Keratinocyte (primary cell): ENCODE results near the gene HIP1. TPM values are rescaled to one million over a fixed set of nuclear protein-coding genes. Genes with fewer than 3 reads are reported as not detected.

ENCODE experiments used
- DNase-seq: peaks from one replicate; pipeline ENCODE4 v3.0.0-alpha.2; 2011; ENCODE audit warnings: low read depth, missing footprints, low spot score
- FAIRE-seq: peaks from 2 replicates; lab custom pipeline; 2011; peaks lifted over from hg19 to GRCh38; lab: Jason Lieb, UNC
- H2AFZ ChIP-seq: 2 replicates; pipeline ENCODE4 v1.6.0; 2012; ENCODE audit warnings: low read length, control low read depth, inconsistent platforms; ENCODE audit not compliant: control insufficient read depth
- H3K27ac ChIP-seq: 2 replicates; pipeline ENCODE4 v1.5.1; 2011; ENCODE audit warnings: low read length; ENCODE audit not compliant: control insufficient read depth, insufficient read depth
- H3K27me3 ChIP-seq: 3 replicates; pipeline ENCODE4 v1.6.0; 2011; ENCODE audit warnings: low read length; ENCODE audit not compliant: control insufficient read depth, insufficient read depth; ENCODE audit errors: extremely low read depth
- H3K36me3 ChIP-seq, 2 experiments: 2 replicates in 1 of 2; 3 replicates in 1 of 2; pipeline ENCODE4 v1.5.1; 2011; ENCODE audit warnings: low read length in 2 of 2, mild to moderate bottlenecking in 1 of 2; ENCODE audit not compliant: control insufficient read depth in 2 of 2, insufficient read depth in 2 of 2; ENCODE audit errors: extremely low read depth in 1 of 2
- H3K4me1 ChIP-seq: 3 replicates; pipeline ENCODE4 v1.5.1; 2011; ENCODE audit warnings: low read length; ENCODE audit not compliant: control insufficient read depth, insufficient read depth; ENCODE audit errors: extremely low read depth
- H3K4me2 ChIP-seq: 3 replicates; pipeline ENCODE4 v1.6.0; 2011; ENCODE audit warnings: low read depth, low read length; ENCODE audit not compliant: control insufficient read depth, insufficient read depth; ENCODE audit errors: extremely low read depth
- H3K4me3 ChIP-seq, 3 experiments: fragments of 200-600 bp in 1 of 3; sonication (generic) in 1 of 3; 2 replicates in 2 of 3; 3 replicates in 1 of 3; pipeline ENCODE4 v1.5.1; 2011 to 2016; ENCODE audit warnings: low read length in 3 of 3, mild to moderate bottlenecking in 3 of 3, control low read depth in 2 of 3, inconsistent platforms in 1 of 3, low read depth in 1 of 3, mixed read lengths in 1 of 3, mixed run types in 1 of 3, moderate library complexity in 1 of 3; ENCODE audit not compliant: control insufficient read depth in 2 of 3, insufficient read depth in 2 of 3; ENCODE audit errors: extremely low read depth in 1 of 3
- H3K79me2 ChIP-seq: 2 replicates; pipeline ENCODE4 v1.6.0; 2012; ENCODE audit warnings: low read length; ENCODE audit not compliant: control insufficient read depth, insufficient read depth
- H3K9ac ChIP-seq: 3 replicates; pipeline ENCODE4 v1.6.0; 2011; ENCODE audit warnings: low read length; ENCODE audit not compliant: control insufficient read depth, insufficient read depth; ENCODE audit errors: extremely low read depth
- H3K9me1 ChIP-seq: 3 replicates; pipeline ENCODE4 v1.6.0; 2011; ENCODE audit warnings: low read length; ENCODE audit not compliant: control insufficient read depth, insufficient read depth; ENCODE audit errors: extremely low read depth
- H3K9me3 ChIP-seq: 2 replicates; pipeline ENCODE4 v1.5.1; 2012; ENCODE audit warnings: low read depth, low read length; ENCODE audit not compliant: control insufficient read depth
- H4K20me1 ChIP-seq: 3 replicates; pipeline ENCODE4 v1.6.0; 2011; ENCODE audit warnings: low read length; ENCODE audit not compliant: control insufficient read depth, insufficient read depth; ENCODE audit errors: extremely low read depth
- EZH2 ChIP-seq: IDR thresholded peaks from one replicate; pipeline ENCODE4 v1.6.1; 2012; ENCODE audit warnings: inconsistent platforms, mild to moderate bottlenecking, low read length, moderate library complexity
- dilution Hi-C: fragments of 300-500 bp; cut with MboI; formaldehyde crosslinking; loops from one replicate; pipeline ENCODE4 v1.7.0; 2020; ENCODE audit warnings: low sequenced_read_pairs; ENCODE audit not compliant: extremely low pct_ligation_motif_present
- polyA plus RNA-seq, 5 experiments: library from polyadenylated mRNA; depleted of rRNA in 3 of 5; stranded (reverse) in 3 of 5; stranded (forward) in 1 of 5; unstranded in 1 of 5; fragments of >200 nt; gene quantifications; 1 replicate in 1 of 5; 2 replicates in 3 of 5; 3 replicates in 1 of 5; pipeline versions ENCODE4 v1.2.1 to v1.2.3, GENCODE V29; 2011 to 2012; ENCODE audit warnings: missing spikeins in 2 of 5, low read depth in 1 of 5, low replicate concordance in 1 of 5
- TF ChIP-seq, protein P1 (sequence below), 3 experiments: IDR thresholded peaks in 1 of 3; conservative IDR thresholded peaks in 1 of 3; optimal IDR thresholded peaks in 1 of 3; 2 replicates in 2 of 3; 3 replicates in 1 of 3; pipeline versions ENCODE3 to v1.5.1; 2011; ENCODE audit warnings: low read length in 3 of 3, mild to moderate bottlenecking in 3 of 3, moderate library complexity in 2 of 3, control low read depth in 1 of 3, inconsistent platforms in 1 of 3; ENCODE audit not compliant: insufficient read depth in 2 of 3; ENCODE audit errors: extremely low read depth in 1 of 3

HIP1 gene
- polyA plus RNA-seq, 1 donor (not counting 4 experiments of a cell fraction or from before 2014, with no cell fraction given): 5.0 TPM

DNA sequence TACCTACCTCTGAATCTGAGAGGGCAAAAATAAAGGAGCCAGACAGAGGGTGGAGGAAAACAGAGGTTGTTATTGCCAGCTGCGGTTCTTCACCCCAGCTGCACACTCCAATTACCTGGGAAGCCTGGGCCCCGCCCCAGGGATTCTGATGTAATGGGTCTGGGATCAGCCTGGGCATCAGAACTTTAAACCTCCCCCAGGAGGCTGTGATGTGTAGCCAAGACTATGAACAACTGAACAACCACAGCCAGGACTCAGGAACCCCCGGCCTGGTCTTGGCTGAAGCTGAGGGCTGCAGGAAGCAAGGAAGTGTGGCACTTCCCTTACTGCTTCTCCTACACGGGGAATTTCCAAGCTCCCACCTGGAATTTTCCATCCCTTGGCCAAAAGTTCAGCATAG is 89.3 kb downstream of the HIP1 start:
- Histone ChIP-seq H3K27me3 (no peaks in the 10 kb centered on the region), H3K9me3 (no peaks in the 10 kb centered on the region), H3K9ac (no peak overlapping the region), H4K20me1 (no peaks in the 10 kb centered on the region), H3K79me2 (no peaks in the 10 kb centered on the region), H3K27ac (no peak overlapping the region), H3K4me2 (no peak overlapping the region), H3K36me3 (no peaks in the 10 kb centered on the region), H2AFZ (no peak overlapping the region), H3K4me3 (no peak overlapping the region), H3K9me1 (no peaks in the 10 kb centered on the region), H3K4me1 (peaks cover 5% of the 10 kb centered on the region)
- DNase-seq (no peak), FAIRE-seq (no peak)
- TF ChIP-seq, protein P1, sequence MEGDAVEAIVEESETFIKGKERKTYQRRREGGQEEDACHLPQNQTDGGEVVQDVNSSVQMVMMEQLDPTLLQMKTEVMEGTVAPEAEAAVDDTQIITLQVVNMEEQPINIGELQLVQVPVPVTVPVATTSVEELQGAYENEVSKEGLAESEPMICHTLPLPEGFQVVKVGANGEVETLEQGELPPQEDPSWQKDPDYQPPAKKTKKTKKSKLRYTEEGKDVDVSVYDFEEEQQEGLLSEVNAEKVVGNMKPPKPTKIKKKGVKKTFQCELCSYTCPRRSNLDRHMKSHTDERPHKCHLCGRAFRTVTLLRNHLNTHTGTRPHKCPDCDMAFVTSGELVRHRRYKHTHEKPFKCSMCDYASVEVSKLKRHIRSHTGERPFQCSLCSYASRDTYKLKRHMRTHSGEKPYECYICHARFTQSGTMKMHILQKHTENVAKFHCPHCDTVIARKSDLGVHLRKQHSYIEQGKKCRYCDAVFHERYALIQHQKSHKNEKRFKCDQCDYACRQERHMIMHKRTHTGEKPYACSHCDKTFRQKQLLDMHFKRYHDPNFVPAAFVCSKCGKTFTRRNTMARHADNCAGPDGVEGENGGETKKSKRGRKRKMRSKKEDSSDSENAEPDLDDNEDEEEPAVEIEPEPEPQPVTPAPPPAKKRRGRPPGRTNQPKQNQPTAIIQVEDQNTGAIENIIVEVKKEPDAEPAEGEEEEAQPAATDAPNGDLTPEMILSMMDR (optimal IDR thresholded peaks at IDR 0.05 in 1 of 3, IDR thresholded peaks at IDR 0.05 in 1 of 3, conservative IDR thresholded peaks at IDR 0.05 in 1 of 3; ENCODE audit: extremely low read depth in 1 of 3, insufficient read depth in 2 of 3, low read length in 3 of 3): no peak
- no peak for TF ChIP-seq EZH2
- dilution Hi-C loops: no loop called here

- Histone ChIP-seq H3K9ac (no peak overlapping the region), H3K9me3 (no peaks in the 10 kb centered on the region), H3K27me3 (no peaks in the 10 kb centered on the region), H3K4me3 (no peak overlapping the region), H3K4me1 (peaks cover 5% of the 10 kb centered on the region), H3K27ac (no peak overlapping the region), H3K79me2 (no peaks in the 10 kb centered on the region), H3K9me1 (no peaks in the 10 kb centered on the region), H4K20me1 (no peaks in the 10 kb centered on the region), H2AFZ (no peak overlapping the region), H3K4me2 (no peak overlapping the region), H3K36me3 (no peaks in the 10 kb centered on the region)
- DNase-seq (no peak), FAIRE-seq (no peak)
- no peak for TF ChIP-seq EZH2
- TF ChIP-seq, protein P1 (optimal IDR thresholded peaks at IDR 0.05 in 1 of 3, IDR thresholded peaks at IDR 0.05 in 1 of 3, conservative IDR thresholded peaks at IDR 0.05 in 1 of 3; ENCODE audit: extremely low read depth in 1 of 3, insufficient read depth in 2 of 3, low read length in 3 of 3): no peak
- dilution Hi-C loops: no loop called here
Observed at GRCh38 chr7:75647709-75648438, 90.9 kb downstream of the HIP1 start.
